AG04450 (cell line): ENCODE measurements around the gene ZNF462. TPM values are rescaled to one million over a fixed set of nuclear protein-coding genes. Genes with fewer than 3 reads are reported as not detected.

Experiments
- CTCF ChIA-PET: fragments of 300-600, 350-600 bp; formaldehyde crosslinking; extraction: SDS; loops from one replicate; lab custom pipeline; 2022; ENCODE audit warnings: antibody characterized with exemption, inconsistent platforms; lab: Charles Lee
- POLR2A ChIA-PET: fragments of 350-600 bp; formaldehyde crosslinking; extraction: SDS; loops from one replicate; lab custom pipeline; 2021; ENCODE audit warnings: antibody characterized with exemption, inconsistent platforms; lab: Yijun Ruan, JAX
- DNase-seq: peaks from one replicate; pipeline ENCODE4 v3.0.0-alpha.2; 2011; ENCODE audit warnings: low read depth, low spot score
- H3K27ac ChIP-seq: one replicate; pipeline ENCODE4 v1.5.1; 2012; ENCODE audit warnings: low read depth, low read length, control low read depth
- H3K27me3 ChIP-seq: one replicate; pipeline ENCODE4 v1.6.0; 2012; ENCODE audit warnings: low read length; ENCODE audit not compliant: control insufficient read depth, insufficient read depth
- H3K4me3 ChIP-seq: 2 replicates; pipeline ENCODE4 v1.5.1; 2011; ENCODE audit warnings: mild to moderate bottlenecking, low read depth, low read length, control low read depth
- H3K9me3 ChIP-seq: 2 replicates; pipeline ENCODE4 v1.5.1; 2012; ENCODE audit warnings: low read length; ENCODE audit not compliant: control insufficient read depth, insufficient read depth
- CTCF ChIP-seq: IDR thresholded peaks from 2 replicates; pipeline ENCODE4 v1.5.1; 2011; ENCODE audit warnings: low read depth, low read length, control low read depth, inconsistent platforms
- polyA plus RNA-seq: library from polyadenylated mRNA; depleted of rRNA; stranded (reverse); fragments of >200 nt; gene quantifications from 2 replicates; pipeline ENCODE4 v1.2.3, GENCODE V29; 2011

Gene ZNF462
- polyA plus RNA-seq, 1 experiment = 7.5 TPM

- ChIA-PET CTCF (interaction anchor here (0.8 to 1.4 kb wide), 2 partner anchors 16 to 152 kb away, joined by 3 to 4 read pairs; no protein-coding TSS in a partner anchor), POLR2A (interaction anchor here (0.9 to 2.2 kb wide), 3 partner anchors 15 to 56 kb away, joined by 4 to 11 read pairs (median 4); no protein-coding TSS in a partner anchor)
- peak overlapping the region; percentile 89 for H3K27ac ChIP-seq
- H3K9me3 ChIP-seq = no peaks in the 10 kb centered on the region
- no peak for DNase-seq
- peaks cover 8% of the 10 kb centered on the region for H3K27me3 ChIP-seq
- peak overlapping the region; percentile 95 for H3K4me3 ChIP-seq
- TF ChIP-seq CTCF = no peak
These were observed 1.6 kb downstream of the ZNF462 start for GRCh38 chr9:106864373-106865143.

- Histone ChIP-seq H3K27ac (no peak overlapping the region), H3K27me3 (no peaks in the 10 kb centered on the region), H3K4me3 (no peak overlapping the region), H3K9me3 (no peaks in the 10 kb centered on the region)
- DNase-seq = no peak
- TF ChIP-seq CTCF = no peak
- ChIA-PET CTCF (no interaction called here), POLR2A (no interaction called here)
These were observed 3.3 kb downstream of the ZNF462 start for GRCh38 chr9:106866243-106866642.

GRCh38 chr9:106867286-106867685 is 4.3 kb downstream of the ZNF462 start:
- CTCF ChIA-PET = interaction anchor here (0.9 kb wide), 1 partner anchor 53 kb away, joined by 4 read pairs; no protein-coding TSS in a partner anchor
- DNase-seq = no peak
- POLR2A ChIA-PET = no interaction called here

GRCh38 chr9:106868087-106868486 is 5.1 kb downstream of the ZNF462 start:
- no peak for TF ChIP-seq CTCF

More at GRCh38 chr9:106867286-106867685, 4.3 kb downstream of the ZNF462 start:
- no peak overlapping the region for H3K4me3 ChIP-seq
- no peaks in the 10 kb centered on the region for H3K9me3 ChIP-seq
- TF ChIP-seq CTCF = no peak
- no peak overlapping the region for H3K27ac ChIP-seq
- no peaks in the 10 kb centered on the region for H3K27me3 ChIP-seq

GRCh38 chr9:106868565-106868964 is 5.6 kb downstream of the ZNF462 start:
- no peak overlapping the region for H3K4me3 ChIP-seq
- TF ChIP-seq CTCF = no peak
- no peaks in the 10 kb centered on the region for H3K9me3 ChIP-seq
- POLR2A ChIA-PET = no interaction called here
- CTCF ChIA-PET = interaction anchor here (1.1 kb wide), 1 partner anchor 9 kb away, joined by 3 read pairs; no protein-coding TSS in a partner anchor
- no peak overlapping the region for H3K27ac ChIP-seq
- no peaks in the 10 kb centered on the region for H3K27me3 ChIP-seq
- DNase-seq = no peak

More at GRCh38 chr9:106868087-106868486, 5.1 kb downstream of the ZNF462 start:
- no peak overlapping the region for H3K27ac ChIP-seq
- ChIA-PET CTCF (interaction anchor here (0.9 kb wide), 1 partner anchor 52 kb away, joined by 4 read pairs; no protein-coding TSS in a partner anchor), POLR2A (no interaction called here)
- H3K9me3 ChIP-seq = no peaks in the 10 kb centered on the region
- H3K27me3 ChIP-seq = no peaks in the 10 kb centered on the region
- DNase-seq = no peak
- no peak overlapping the region for H3K4me3 ChIP-seq
